ENCODE measurements around the gene PDCD5.
"Not testable (repeated sequence)": the region's sequence is repeated elsewhere in the genome, so short reads cannot be mapped to it uniquely, and the experiment has no call there.

The PDCD5 gene

DNA sequence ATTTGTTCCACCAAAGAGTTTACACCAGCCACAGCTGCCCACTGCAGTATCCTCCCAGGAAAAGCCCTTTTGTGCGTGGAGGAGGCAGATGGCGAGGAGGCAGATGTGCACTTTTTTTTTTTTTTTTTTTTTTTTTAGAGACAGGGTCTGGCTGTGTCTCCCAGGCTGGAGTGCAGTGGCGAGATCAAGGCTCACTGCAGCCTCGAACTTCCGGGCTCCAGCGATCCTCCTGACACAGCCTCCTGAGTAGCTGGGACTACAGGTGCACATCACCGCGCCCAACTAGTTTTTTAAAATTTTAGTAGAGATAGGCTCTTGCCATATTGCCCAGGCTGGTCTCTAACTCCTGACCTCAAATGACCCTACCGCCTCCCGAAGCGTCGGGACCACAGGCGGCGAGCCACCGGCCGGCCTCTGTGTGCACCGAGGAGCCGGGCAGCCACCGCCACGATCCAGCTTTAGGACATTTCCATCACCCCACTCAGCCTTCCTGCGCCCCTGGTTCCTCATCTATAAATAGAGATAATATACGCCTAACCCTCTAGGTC, 563 bp upstream of the PDCD5 start:
- DNase-seq = no peak

DNA sequence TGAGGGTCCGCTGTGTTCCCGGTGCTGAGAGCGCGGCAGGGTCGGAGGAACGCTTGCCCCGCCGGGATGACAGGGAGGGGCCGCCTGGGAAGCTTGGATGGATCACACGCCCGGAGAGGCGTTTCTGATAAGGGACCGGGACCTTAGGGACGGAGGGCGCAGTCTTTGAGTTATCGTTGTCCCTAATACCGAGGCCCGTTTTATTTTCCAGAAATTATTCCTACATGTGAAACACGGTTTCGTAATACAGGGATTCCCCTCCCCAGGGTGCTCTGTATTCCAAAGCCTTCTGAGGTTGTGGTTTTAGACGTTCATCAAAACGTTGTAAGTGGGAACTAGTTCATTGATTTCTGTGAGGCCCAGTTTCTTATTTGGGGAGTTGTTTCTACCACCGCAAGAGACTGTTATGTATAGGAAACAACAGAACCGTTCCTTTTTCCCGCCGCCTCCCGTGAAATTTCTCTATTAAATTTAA, 752 bp downstream of the PDCD5 start:
- no peak for DNase-seq

- not testable (repeated sequence) for DNase-seq
These were observed 6.9 kb downstream of the PDCD5 start for GRCh38 chr19:32587747-32588504.

DNA sequence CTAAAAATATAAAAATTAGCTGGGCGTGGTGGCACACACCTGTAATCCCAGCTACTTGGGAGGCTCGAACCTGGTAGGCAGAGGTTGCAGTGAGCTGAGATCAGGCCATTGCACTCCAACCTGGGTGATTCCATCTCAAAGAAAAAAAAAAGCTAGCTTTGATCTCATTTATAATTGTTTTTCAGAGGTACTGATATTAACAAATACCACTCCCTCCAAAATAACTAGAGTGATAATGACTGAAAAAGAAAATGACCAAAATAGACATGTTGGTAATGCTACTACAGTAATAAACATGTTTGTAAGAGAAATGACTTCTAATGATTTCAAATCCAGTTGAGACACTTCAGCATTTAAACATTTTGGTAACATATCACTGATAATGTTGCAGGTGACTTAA, 13.0 kb downstream of the PDCD5 start:
- DNase-seq = no peak

DNA sequence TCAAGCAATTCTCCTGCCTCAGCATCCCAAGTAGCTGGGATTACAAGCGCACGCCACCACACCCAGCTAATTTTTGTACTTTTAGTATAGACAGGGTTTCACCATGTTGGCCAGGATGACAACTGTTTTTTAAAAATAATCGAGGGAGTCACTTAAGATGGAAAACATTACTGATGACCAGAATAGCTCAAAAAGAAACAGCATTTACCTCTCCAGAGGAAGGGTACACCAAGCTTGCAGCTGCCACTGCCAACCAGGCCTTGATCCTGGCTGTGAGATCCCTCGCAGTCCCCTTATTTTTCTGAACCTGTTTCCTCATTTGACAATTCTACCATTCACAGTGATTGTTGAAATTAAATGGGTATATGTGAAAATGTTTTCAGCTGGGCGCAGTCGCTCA, 14.5 kb downstream of the PDCD5 start:
- no peak for DNase-seq

GRCh38 chr19:32598022-32598421, 17.0 kb downstream of the PDCD5 start:
- no peak for DNase-seq

GRCh38 chr19:32599258-32599657, 18.3 kb downstream of the PDCD5 start:
- no peak for DNase-seq

DNA sequence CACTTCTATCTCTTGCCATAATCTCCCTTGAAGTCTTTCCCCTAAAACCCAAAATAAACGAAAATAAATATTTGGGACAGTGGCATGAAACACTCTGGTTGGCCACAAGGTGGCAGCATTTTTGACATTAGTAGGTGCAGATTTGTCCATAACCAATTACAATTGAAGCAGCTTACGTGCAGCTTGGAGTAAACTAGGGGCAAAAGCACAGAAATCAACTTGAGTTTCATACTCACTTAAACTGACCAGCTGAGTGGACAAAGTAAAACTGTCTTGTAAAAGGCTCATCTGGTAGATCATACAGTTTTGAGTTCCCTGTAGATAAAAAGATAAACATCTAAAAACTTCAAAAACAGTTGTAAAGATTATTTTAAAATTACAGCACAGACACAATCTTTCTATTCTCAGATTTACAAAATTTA, 18.8 kb downstream of the PDCD5 start:
- peak; percentile 17 for DNase-seq

GRCh38 chr19:32603961-32604360, 23.0 kb downstream of the PDCD5 start:
- DNase-seq = no peak

DNA sequence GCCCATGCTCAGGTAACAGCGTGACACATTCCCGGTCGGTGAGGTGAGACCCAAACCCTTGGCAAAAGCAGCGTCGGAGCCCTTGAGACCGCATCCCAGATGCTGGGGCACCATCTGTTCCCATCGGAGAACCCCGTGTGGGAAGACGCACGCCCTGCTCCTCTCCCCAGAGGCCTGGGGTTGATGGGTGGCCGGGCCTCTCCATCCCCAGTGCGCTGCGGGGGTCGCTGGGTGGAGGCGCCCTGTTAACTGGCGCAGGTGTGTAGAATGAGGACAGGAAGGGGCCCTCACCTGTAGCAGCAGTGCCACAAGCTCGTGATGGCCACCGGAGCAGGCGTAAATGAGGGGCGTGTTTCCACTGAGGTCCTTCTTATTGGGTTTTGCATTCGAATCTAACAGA, 24.6 kb downstream of the PDCD5 start:
- DNase-seq = no peak

DNA sequence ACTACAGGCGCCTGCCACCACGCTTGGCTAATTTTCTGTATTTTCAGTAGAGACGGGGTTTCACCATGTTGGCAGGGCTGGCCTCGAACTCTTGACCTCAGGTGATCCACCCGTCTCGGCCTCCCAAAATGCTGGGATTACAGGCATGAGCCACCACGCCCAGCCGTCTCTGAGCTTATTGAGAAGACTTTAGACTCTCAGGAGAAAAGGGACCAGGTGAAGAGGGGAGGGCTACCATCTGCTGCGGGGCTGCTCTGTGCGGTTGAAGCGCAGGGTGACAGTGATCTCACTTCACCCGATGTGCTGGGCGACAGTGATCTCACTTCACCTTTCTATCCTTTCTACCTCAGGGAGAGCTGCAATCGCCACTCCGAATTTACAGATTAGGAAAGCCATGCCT, 25.3 kb downstream of the PDCD5 start:
- no peak for DNase-seq

GRCh38 chr19:32607479-32607878, 26.5 kb downstream of the PDCD5 start:
- no peak for DNase-seq

GRCh38 chr19:32611161-32611560, 30.2 kb downstream of the PDCD5 start:
- DNase-seq = no peak

DNA sequence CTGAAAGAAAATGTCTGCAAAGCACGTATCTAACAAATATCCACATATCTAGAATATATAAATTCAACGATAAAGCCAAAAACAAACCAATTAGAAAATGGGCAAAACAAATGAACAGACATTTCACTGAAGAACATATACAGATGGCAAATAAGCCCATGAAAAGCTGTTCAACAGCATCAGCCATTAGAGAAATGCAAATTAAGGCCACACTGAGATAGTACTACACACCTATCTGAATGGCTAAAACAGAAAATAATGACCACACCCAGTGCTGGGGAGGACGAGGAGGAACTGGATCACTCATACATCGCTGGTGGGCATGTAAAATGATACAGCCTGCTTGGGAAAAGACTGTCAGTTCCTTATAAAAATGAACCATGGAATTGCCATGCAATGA, 32.0 kb downstream of the PDCD5 start:
- DNase-seq = no peak

DNA sequence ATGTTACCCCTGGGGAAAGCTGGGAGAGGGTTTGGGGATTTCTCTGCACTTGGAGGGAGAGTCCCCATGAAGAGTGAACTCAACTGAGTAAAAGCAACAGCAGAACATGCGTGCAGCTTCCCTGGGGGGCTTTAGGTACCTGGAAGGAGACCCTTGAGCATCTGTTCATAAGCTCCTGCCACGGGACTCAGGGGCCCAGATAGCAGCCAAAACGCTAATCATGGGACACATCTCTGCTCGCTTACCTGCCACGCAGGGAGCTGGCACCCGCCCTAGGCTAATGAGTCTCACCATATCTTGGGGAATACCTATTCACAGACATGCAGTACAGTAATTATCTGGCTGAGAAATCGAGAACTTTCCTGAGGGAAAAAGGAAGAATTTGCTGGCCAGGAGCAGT, 33.9 kb downstream of the PDCD5 start:
- DNase-seq = no peak

DNA sequence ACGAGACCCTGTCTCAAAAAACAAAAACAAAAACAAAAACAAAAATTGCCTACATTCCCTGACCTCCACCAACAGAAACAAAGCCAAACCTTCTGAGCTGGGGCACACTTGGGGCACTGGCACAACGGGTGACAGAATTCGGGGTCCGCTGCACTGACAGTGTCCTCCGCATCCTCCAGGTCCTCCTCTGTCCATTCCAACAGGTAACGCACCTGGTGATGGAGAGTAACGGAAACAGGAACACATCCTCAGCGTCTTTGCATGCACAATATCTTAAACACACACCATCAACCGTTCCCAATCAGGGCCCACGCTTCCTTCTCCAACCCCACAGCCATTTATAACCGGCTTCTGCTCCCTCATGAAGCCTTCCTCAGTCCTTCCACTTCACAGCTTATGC, 34.6 kb downstream of the PDCD5 start:
- no peak for DNase-seq

GRCh38 chr19:32619051-32619685, 38.2 kb downstream of the PDCD5 start:
- DNase-seq = no peak

DNA sequence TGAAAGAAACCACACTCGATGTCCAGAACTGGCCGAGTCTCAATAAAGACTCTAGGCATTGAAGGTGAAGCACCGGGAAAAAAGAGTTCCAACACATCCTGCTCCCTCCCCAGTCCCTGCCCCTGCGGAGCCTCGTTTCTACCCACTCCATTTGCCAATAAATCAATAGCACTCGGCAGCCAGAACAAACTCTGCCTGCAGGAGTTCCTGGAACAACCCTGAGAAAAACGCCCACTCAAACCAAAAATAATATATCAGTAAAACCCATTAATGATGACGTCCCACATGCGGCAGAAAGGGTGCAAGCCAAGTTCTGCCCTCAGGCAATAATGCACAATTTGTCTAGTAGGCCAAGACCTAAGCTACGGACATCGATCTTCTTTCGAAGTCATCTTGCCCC, 41.0 kb downstream of the PDCD5 start:
- no peak for DNase-seq

DNA sequence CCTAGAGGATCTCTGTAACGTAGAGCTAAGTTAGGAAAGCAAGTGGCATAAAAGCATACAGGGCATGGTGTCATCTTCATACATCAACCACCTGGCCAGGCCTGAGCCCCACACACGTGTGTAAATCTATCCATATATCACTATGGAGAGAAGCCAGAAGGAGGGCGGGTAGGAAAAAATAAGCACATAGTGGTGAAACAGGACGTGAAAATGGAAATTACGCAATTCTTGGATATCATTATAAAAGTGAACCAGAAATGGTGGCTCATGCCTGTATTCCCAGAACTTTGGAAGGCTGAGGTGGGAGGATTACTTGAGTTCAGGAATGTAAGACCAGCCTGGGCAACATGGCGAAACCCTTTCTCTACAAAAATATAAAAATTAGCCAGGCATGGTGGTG, 43.4 kb downstream of the PDCD5 start:
- DNase-seq = no peak

DNA sequence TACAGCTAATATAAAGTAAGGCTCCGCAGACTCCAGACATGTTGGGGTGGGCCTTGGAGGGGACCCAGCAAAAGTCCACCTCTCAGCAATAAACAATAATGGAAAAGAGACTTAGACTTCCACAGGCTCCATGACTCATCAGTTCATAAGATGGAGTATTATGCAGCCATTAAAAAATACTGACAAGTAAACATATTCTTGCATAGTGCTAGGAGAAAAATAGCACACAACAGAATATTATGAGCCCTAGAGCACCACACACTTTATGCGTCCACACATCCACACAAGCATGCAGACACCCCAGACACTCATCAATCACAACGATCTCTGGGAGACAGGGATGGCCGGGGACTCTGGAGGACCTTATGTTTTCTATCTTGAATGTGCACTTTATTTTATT, 46.0 kb downstream of the PDCD5 start:
- DNase-seq = no peak

DNA sequence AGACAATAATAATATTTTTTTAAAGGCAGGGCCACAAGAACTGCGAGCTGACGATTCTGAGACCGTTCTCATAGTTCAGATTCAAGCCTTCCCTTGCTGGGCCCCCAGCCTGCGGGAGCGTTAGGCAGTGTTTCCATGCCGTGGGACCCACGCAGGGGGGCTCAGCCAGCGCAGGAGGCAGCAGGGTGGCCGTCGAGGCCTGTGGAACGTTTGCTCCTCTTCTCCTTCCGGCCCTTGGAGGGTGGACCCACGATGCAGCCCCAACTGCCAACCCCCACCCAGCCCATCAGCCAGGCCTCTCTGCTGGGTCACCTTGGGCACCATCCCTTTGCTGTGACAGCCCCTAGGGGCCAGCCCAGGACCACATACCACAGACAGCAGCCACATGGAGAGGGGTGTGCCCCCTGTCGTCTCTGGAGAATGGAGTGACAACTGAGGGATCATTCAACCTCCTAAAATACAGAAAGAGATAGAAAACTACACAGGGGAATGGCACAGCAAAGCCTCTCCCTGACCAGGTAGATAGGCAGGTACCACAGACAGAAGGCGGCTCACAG, 46.8 kb downstream of the PDCD5 start:
- no peak for DNase-seq

DNA sequence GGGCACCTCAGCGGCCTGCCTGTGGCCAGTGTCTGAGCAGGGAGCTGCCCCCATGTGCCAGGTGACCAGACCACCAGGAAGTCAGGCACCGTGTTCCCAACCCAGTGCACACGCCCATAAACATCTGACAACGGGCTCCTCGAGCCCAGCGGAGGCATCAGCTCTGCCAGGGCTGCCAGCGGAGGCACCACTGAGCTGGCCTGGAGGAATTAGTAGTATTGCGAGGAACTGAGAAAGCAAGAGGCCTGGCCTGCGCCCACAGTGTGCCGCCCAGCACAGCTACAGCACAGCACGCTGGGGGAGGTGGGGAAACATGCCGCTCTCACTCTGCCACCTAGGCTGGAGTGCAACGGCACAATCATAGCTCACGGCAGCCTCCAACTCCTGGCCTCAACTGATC, 49.3 kb downstream of the PDCD5 start:
- no peak for DNase-seq

- DNase-seq = no peak
These were observed 50.4 kb downstream of the PDCD5 start for GRCh38 chr19:32631381-32631780.

All from kidney glomerular epithelial cell (primary cell).